Hindlimb muscle (tissue), 1 donor: Measurements from ENCODE around the gene PCDHA10. TPM values are rescaled to one million over a fixed set of nuclear protein-coding genes. Genes with fewer than 3 reads are reported as not detected.

Source experiments
- DNase-seq: peaks from one replicate; pipeline ENCODE4 v3.0.0-alpha.2; 2013
- polyA plus RNA-seq: library from polyadenylated mRNA; unstranded; fragments of 120-200 nt; gene quantifications from one replicate; pipeline ENCODE4 v1.2.1, GENCODE V29; 2013; ENCODE audit not compliant: insufficient read length

The PCDHA10 gene
- polyA plus RNA-seq, 1 donor: 0.25 TPM

DNA sequence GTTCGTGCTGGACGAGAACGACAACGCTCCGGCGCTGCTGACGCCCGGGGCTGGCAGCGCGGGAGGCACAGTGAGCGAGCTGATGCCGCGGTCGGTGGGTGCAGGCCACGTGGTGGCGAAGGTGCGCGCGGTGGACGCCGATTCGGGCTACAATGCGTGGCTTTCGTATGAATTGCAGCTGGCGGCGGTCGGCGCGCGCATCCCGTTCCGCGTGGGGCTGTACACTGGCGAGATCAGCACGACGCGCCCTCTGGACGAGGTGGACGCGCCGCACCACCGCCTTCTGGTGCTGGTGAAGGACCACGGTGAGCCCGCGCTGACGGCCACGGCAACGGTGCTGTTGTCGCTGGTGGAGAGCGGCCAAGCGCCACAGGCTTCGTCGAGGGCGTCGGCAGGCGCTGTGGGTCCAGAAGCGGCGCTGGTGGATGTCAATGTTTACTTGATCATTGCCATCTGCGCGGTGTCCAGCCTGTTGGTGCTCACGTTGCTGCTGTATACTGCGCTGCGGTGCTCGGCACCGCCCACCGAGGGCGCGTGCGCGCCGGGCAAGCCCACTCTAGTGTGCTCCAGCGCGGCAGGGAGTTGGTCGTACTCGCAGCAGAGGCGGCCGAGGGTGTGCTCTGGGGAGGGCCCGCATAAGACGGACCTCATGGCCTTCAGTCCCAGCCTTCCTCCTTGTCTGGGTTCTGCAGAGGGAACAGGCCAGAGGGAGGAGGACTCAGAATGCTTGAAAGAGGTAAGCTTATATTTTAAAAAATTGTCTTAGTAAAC is 28.4 kb downstream of the PCDHA10 start:
- DNase-seq: no peak

DNA sequence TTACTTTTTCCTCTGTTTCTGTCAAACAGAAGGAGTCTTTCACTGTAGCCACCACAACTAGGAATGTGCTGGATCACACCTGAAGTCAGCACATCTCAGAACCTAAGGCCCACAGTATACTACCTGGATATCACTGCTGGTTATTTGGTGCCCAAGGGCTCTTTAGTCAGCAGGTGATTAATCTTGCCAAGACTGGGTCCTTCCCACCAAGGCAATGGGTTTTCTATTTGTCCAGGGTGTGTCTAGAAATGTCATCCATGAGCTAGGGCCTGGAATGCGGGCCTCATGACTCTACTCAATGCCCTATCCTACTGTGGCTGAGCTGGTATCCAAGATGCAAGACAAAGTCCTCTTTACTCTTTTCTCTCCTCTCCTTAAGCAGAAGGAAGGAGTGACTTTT is 60.6 kb downstream of the PCDHA10 start:
- no peak for DNase-seq

Other genes starting within 250 kb of the PCDHA10 start
- 30.9 TPM for gene CD14, start 222.7 kb upstream of the PCDHA10 start, polyA plus RNA-seq
- gene TMCO6, start 216.4 kb upstream of the PCDHA10 start, polyA plus RNA-seq: 11.0 TPM
- 57.7 TPM for gene NDUFA2, start 208.3 kb upstream of the PCDHA10 start, polyA plus RNA-seq
- 104 TPM for gene IK, start 208.1 kb upstream of the PCDHA10 start, polyA plus RNA-seq
- 14.3 TPM for gene WDR55, start 191.0 kb upstream of the PCDHA10 start, polyA plus RNA-seq
- not detected for gene DND1, start 182.3 kb upstream of the PCDHA10 start, polyA plus RNA-seq
- gene HARS1, start 164.5 kb upstream of the PCDHA10 start, polyA plus RNA-seq: 53.2 TPM
- 24.7 TPM for gene HARS2, start 164.4 kb upstream of the PCDHA10 start, polyA plus RNA-seq
- gene ZMAT2, start 155.4 kb upstream of the PCDHA10 start, polyA plus RNA-seq: 72.8 TPM
- gene PCDHA1, start 69.8 kb upstream of the PCDHA10 start, polyA plus RNA-seq: not detected
- 0.06 TPM for gene PCDHA2, start 61.0 kb upstream of the PCDHA10 start, polyA plus RNA-seq
- gene PCDHA3, start 54.8 kb upstream of the PCDHA10 start, polyA plus RNA-seq: 0.18 TPM
- gene PCDHA4, start 48.8 kb upstream of the PCDHA10 start, polyA plus RNA-seq: 0.12 TPM
- not detected for gene PCDHA5, start 34.3 kb upstream of the PCDHA10 start, polyA plus RNA-seq
- not detected for gene PCDHA6, start 27.9 kb upstream of the PCDHA10 start, polyA plus RNA-seq
- 0.19 TPM for gene PCDHA7, start 21.6 kb upstream of the PCDHA10 start, polyA plus RNA-seq
- gene PCDHA8, start 14.7 kb upstream of the PCDHA10 start, polyA plus RNA-seq: not detected
- gene PCDHA9, start 7.5 kb upstream of the PCDHA10 start, polyA plus RNA-seq: not detected
- 0.30 TPM for gene PCDHA11, start 13.1 kb downstream of the PCDHA10 start, polyA plus RNA-seq
- 0.06 TPM for gene PCDHA12, start 19.4 kb downstream of the PCDHA10 start, polyA plus RNA-seq
- 0.21 TPM for gene PCDHA13, start 26.2 kb downstream of the PCDHA10 start, polyA plus RNA-seq
- gene PCDHAC1, start 70.4 kb downstream of the PCDHA10 start, polyA plus RNA-seq: 0.22 TPM
- gene PCDHAC2, start 110.6 kb downstream of the PCDHA10 start, polyA plus RNA-seq: 2.0 TPM
- gene PCDHB1, start 195.5 kb downstream of the PCDHA10 start, polyA plus RNA-seq: 0.14 TPM
- gene PCDHB2, start 238.7 kb downstream of the PCDHA10 start, polyA plus RNA-seq: 4.4 TPM
- 2.6 TPM for gene PCDHB3, start 244.6 kb downstream of the PCDHA10 start, polyA plus RNA-seq